Measurements from ENCODE around the gene IGLON5.
A peak's percentile ranks its signal among the peaks of the same experiment; 100 is the strongest.

IGLON5 gene

GRCh38 chr19:51317968-51318367 lies 6.5 kb downstream of the IGLON5 start:
- DNase-seq (ENCODE audit: low spot score), result no peak

- no peak for DNase-seq (ENCODE audit: low spot score)
These were observed 7.5 kb downstream of the IGLON5 start for GRCh38 chr19:51318687-51319648.

GRCh38 chr19:51319649-51320279 lies 8.3 kb downstream of the IGLON5 start:
- DNase-seq (ENCODE audit: low spot score), result no peak

GRCh38 chr19:51320280-51320657 lies 8.8 kb downstream of the IGLON5 start:
- DNase-seq (ENCODE audit: low spot score), result no peak

GRCh38 chr19:51321799-51322198 lies 10.4 kb downstream of the IGLON5 start:
- no peak for DNase-seq (ENCODE audit: low spot score)

- DNase-seq (ENCODE audit: low spot score), result no peak
These were observed 12.2 kb downstream of the IGLON5 start for GRCh38 chr19:51323481-51324166.

- no peak for DNase-seq (ENCODE audit: low spot score)
These were observed 12.7 kb downstream of the IGLON5 start for GRCh38 chr19:51324167-51324481.

GRCh38 chr19:51325161-51325976 lies 13.9 kb downstream of the IGLON5 start:
- DNase-seq (ENCODE audit: low spot score), result no peak

GRCh38 chr19:51326216-51327065 lies 15.0 kb downstream of the IGLON5 start:
- no peak for DNase-seq (ENCODE audit: low spot score)

GRCh38 chr19:51327066-51328001 lies 15.9 kb downstream of the IGLON5 start:
- peak; percentile 37 for DNase-seq (ENCODE audit: low spot score)

GRCh38 chr19:51329411-51329810 lies 18.0 kb downstream of the IGLON5 start:
- DNase-seq (ENCODE audit: low spot score), result no peak

- DNase-seq (ENCODE audit: low spot score), result no peak
These were observed 18.9 kb downstream of the IGLON5 start for GRCh38 chr19:51330366-51330765.

- DNase-seq (ENCODE audit: low spot score), result no peak
These were observed 19.7 kb downstream of the IGLON5 start for GRCh38 chr19:51331193-51331592.

- DNase-seq (ENCODE audit: low spot score), result no peak
These were observed 20.3 kb downstream of the IGLON5 start for GRCh38 chr19:51331716-51332115.

- peak; percentile 20 for DNase-seq (ENCODE audit: low spot score)
These were observed 22.5 kb downstream of the IGLON5 start for GRCh38 chr19:51333836-51334460.

GRCh38 chr19:51337141-51337860 lies 25.9 kb downstream of the IGLON5 start:
- DNase-seq (ENCODE audit: low spot score), result no peak

GRCh38 chr19:51337861-51338562 lies 26.6 kb downstream of the IGLON5 start:
- no peak for DNase-seq (ENCODE audit: low spot score)
